Measurements from ENCODE around the gene RASGRP2.

Gene RASGRP2

GRCh38 chr11:64758330-64759079 is 14.6 kb upstream of the RASGRP2 start:
- Mint-ChIP-seq H3K9me3 (no peaks in the 10 kb centered on the region), H3K27me3 (no peaks in the 10 kb centered on the region), H3K4me1 (peaks cover 58% of the 10 kb centered on the region), H3K27ac (peak overlapping the region; percentile 28), H3K4me3 (no peak overlapping the region), H3K36me3 (peaks cover 33% of the 10 kb centered on the region)
- CTCF ChIA-PET = interaction anchor here (1.1 to 15.2 kb wide), 2 partner anchors 9 to 12 kb away, joined by 4 to 208 read pairs; partner anchors contain the start of gene RASGRP2
- peak; percentile 17 for DNase-seq

GRCh38 chr11:64757549-64758329 is 13.8 kb upstream of the RASGRP2 start:
- Mint-ChIP-seq H3K36me3 (peaks cover 30% of the 10 kb centered on the region), H3K4me1 (peaks cover 52% of the 10 kb centered on the region), H3K4me3 (no peak overlapping the region), H3K27ac (peak overlapping the region; percentile 29), H3K9me3 (no peaks in the 10 kb centered on the region), H3K27me3 (no peaks in the 10 kb centered on the region)
- CTCF ChIA-PET = interaction anchor here (1.4 kb wide), 1 partner anchor 13 kb away, joined by 4 read pairs; the partner anchor contains the start of gene RASGRP2
- DNase-seq = peak; percentile 19

- Mint-ChIP-seq H3K4me1 (peaks cover 50% of the 10 kb centered on the region), H3K27me3 (no peaks in the 10 kb centered on the region), H3K4me3 (no peak overlapping the region), H3K27ac (no peak overlapping the region), H3K9me3 (no peaks in the 10 kb centered on the region), H3K36me3 (peaks cover 29% of the 10 kb centered on the region)
- no peak for DNase-seq
- CTCF ChIA-PET = no interaction called here
Observed at GRCh38 chr11:64755681-64756361, 11.9 kb upstream of the RASGRP2 start.

GRCh38 chr11:64754919-64755662 is 11.1 kb upstream of the RASGRP2 start:
- Mint-ChIP-seq H3K27me3 (no peaks in the 10 kb centered on the region), H3K4me3 (no peak overlapping the region), H3K9me3 (no peaks in the 10 kb centered on the region), H3K4me1 (peaks cover 50% of the 10 kb centered on the region), H3K36me3 (peaks cover 32% of the 10 kb centered on the region), H3K27ac (no peak overlapping the region)
- CTCF ChIA-PET = interaction anchor here (0.9 kb wide), 1 partner anchor 11 kb away, joined by 3 read pairs; the partner anchor contains the start of gene RASGRP2
- DNase-seq = no peak

- Mint-ChIP-seq H3K36me3 (peaks cover 29% of the 10 kb centered on the region), H3K4me3 (no peak overlapping the region), H3K27me3 (no peaks in the 10 kb centered on the region), H3K27ac (no peak overlapping the region), H3K4me1 (peaks cover 45% of the 10 kb centered on the region), H3K9me3 (no peaks in the 10 kb centered on the region)
- DNase-seq = no peak
- CTCF ChIA-PET = interaction anchor here (0.9 kb wide), 1 partner anchor 10 kb away, joined by 3 read pairs; the partner anchor contains the start of gene RASGRP2
Observed at GRCh38 chr11:64754124-64754918, 10.4 kb upstream of the RASGRP2 start.

- no peak for DNase-seq
- H3K27ac Mint-ChIP-seq = no peak overlapping the region
- peaks cover 39% of the 10 kb centered on the region for H3K4me1 Mint-ChIP-seq
- CTCF ChIA-PET = interaction anchor here (13.4 kb wide), 1 partner anchor 12 kb away, joined by 208 read pairs; the partner anchor contains the start of gene PYGM
- H3K36me3 Mint-ChIP-seq = peaks cover 29% of the 10 kb centered on the region
- H3K27me3 Mint-ChIP-seq = no peaks in the 10 kb centered on the region
- H3K4me3 Mint-ChIP-seq = no peak overlapping the region
- H3K9me3 Mint-ChIP-seq = no peaks in the 10 kb centered on the region
Observed at GRCh38 chr11:64753380-64754123, 9.6 kb upstream of the RASGRP2 start.

- Mint-ChIP-seq H3K4me3 (no peak overlapping the region), H3K9me3 (no peaks in the 10 kb centered on the region), H3K27ac (no peak overlapping the region), H3K27me3 (no peaks in the 10 kb centered on the region), H3K4me1 (peaks cover 42% of the 10 kb centered on the region), H3K36me3 (peaks cover 33% of the 10 kb centered on the region)
- CTCF ChIA-PET = interaction anchor here (13.4 kb wide), 1 partner anchor 13 kb away, joined by 208 read pairs; the partner anchor contains the start of gene PYGM
- DNase-seq = no peak
Observed at GRCh38 chr11:64753019-64753379, 9.1 kb upstream of the RASGRP2 start.

- no peak overlapping the region for H3K4me3 Mint-ChIP-seq
- H3K4me1 Mint-ChIP-seq = peaks cover 43% of the 10 kb centered on the region
- H3K36me3 Mint-ChIP-seq = peaks cover 31% of the 10 kb centered on the region
- DNase-seq = no peak
- H3K27ac Mint-ChIP-seq = peak overlapping the region; percentile 76
- H3K27me3 Mint-ChIP-seq = no peaks in the 10 kb centered on the region
- CTCF ChIA-PET = interaction anchor here (13.4 kb wide), 1 partner anchor 13 kb away, joined by 208 read pairs; the partner anchor contains the start of gene PYGM
- H3K9me3 Mint-ChIP-seq = no peaks in the 10 kb centered on the region
Observed at GRCh38 chr11:64752175-64752970, 8.4 kb upstream of the RASGRP2 start.

GRCh38 chr11:64751580-64751979 is 7.6 kb upstream of the RASGRP2 start:
- peaks cover 28% of the 10 kb centered on the region for H3K36me3 Mint-ChIP-seq
- no peak for DNase-seq
- H3K27ac Mint-ChIP-seq = no peak overlapping the region
- H3K27me3 Mint-ChIP-seq = no peaks in the 10 kb centered on the region
- peaks cover 46% of the 10 kb centered on the region for H3K4me1 Mint-ChIP-seq
- no peak overlapping the region for H3K4me3 Mint-ChIP-seq
- H3K9me3 Mint-ChIP-seq = no peaks in the 10 kb centered on the region
- CTCF ChIA-PET = interaction anchor here (13.4 kb wide), 1 partner anchor 14 kb away, joined by 208 read pairs; the partner anchor contains the start of gene PYGM

- Mint-ChIP-seq H3K36me3 (peaks cover 30% of the 10 kb centered on the region), H3K9me3 (no peaks in the 10 kb centered on the region), H3K4me3 (no peak overlapping the region), H3K27me3 (no peaks in the 10 kb centered on the region), H3K27ac (peak overlapping the region; percentile 83), H3K4me1 (peaks cover 50% of the 10 kb centered on the region)
- no peak for DNase-seq
- CTCF ChIA-PET = interaction anchor here (13.4 kb wide), 1 partner anchor 15 kb away, joined by 208 read pairs; the partner anchor contains the start of gene PYGM
Observed at GRCh38 chr11:64751136-64751535, 7.2 kb upstream of the RASGRP2 start.

- Mint-ChIP-seq H3K27me3 (no peaks in the 10 kb centered on the region), H3K4me1 (peaks cover 54% of the 10 kb centered on the region), H3K9me3 (no peaks in the 10 kb centered on the region), H3K36me3 (peaks cover 31% of the 10 kb centered on the region), H3K4me3 (no peak overlapping the region), H3K27ac (peak overlapping the region; percentile 83)
- CTCF ChIA-PET = interaction anchor here (13.4 kb wide), 1 partner anchor 15 kb away, joined by 208 read pairs; the partner anchor contains the start of gene PYGM
- no peak for DNase-seq
Observed at GRCh38 chr11:64750361-64751054, 6.6 kb upstream of the RASGRP2 start.

Data from activated naive CD4-positive, alpha-beta T cell treated with anti-CD3 and anti-CD28 coated beads, Interleukin-2, amount 10 ng/mL, durations not matched to agents 7 days and 5 days (primary cell).